Raji (cell line): Measurements from ENCODE around the gene BIN1.

Source experiments
- POLR2A ChIP-seq: IDR thresholded peaks from 2 replicates; pipeline ENCODE4 v1.6.1; 2011; ENCODE audit warnings: low read depth, low read length, control low read depth; ENCODE audit not compliant: insufficient read depth

Gene BIN1

GRCh38 chr2:127048969-127049897 lies 57.7 kb downstream of the BIN1 start:
- no peak for TF ChIP-seq POLR2A

DNA sequence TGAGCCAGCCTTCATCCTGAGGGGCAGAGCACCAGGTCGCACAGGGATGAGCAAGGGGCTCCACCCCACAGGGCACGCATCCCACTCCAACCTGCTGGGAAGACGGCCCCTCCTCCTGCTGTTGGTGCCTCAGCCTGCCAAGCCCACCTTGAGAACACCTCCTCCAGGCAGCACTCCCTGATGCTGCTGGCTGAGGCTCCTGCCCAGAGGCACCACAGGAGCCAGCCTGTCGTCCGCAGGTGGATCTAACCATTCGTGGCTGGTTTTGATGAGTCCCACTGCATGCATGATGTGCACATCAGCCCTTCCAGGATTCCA lies 58.4 kb downstream of the BIN1 start:
- TF ChIP-seq POLR2A = no peak

GRCh38 chr2:127047716-127048617 lies 59.0 kb downstream of the BIN1 start:
- TF ChIP-seq POLR2A = no peak

- TF ChIP-seq POLR2A = no peak
Measured at GRCh38 chr2:127047054-127047453, 59.9 kb downstream of the BIN1 start.

- TF ChIP-seq POLR2A = no peak
Measured at GRCh38 chr2:127046579-127046978, 60.4 kb downstream of the BIN1 start.

GRCh38 chr2:127045792-127046501 lies 61.0 kb downstream of the BIN1 start:
- TF ChIP-seq POLR2A = no peak

GRCh38 chr2:127044977-127045661 lies 61.8 kb downstream of the BIN1 start:
- no peak for TF ChIP-seq POLR2A

GRCh38 chr2:127044165-127044718 lies 62.7 kb downstream of the BIN1 start:
- no peak for TF ChIP-seq POLR2A

- TF ChIP-seq POLR2A = no peak
Measured at GRCh38 chr2:127043367-127044164, 63.4 kb downstream of the BIN1 start.

- TF ChIP-seq POLR2A = no peak
Measured at GRCh38 chr2:127041259-127041970, 65.5 kb downstream of the BIN1 start.

GRCh38 chr2:127040169-127040568 lies 66.8 kb downstream of the BIN1 start:
- no peak for TF ChIP-seq POLR2A

DNA sequence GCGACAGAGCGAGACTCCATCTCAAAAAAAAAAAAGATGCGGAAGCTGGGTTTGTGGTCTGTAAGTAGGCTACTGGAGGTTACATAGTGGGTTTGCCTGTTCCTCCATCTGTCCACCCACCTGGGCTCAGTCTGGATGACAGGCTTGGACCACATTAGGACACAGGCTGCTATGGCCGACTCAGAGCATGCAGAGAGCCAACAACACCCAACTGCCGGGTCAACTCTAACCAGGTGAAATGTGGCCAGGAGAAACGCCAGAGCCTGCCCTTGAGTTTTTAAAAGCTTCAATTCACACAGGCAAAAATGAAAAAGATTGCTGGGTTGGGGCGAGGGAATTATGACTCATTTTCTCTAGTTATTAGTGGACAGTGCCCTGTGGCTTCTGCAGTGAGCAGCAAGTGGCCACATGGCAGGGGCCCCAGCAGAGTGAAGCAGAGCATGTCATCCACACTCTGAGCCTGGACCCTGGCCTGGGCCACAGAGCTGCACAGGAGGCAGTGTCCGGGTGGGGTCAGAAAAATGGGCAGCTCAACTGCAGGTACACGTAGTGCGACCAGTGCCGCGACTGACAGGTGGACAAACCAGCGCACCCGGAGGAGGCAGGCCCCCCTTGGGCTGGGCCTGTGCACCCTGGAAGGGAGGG lies 67.4 kb downstream of the BIN1 start:
- TF ChIP-seq POLR2A = no peak

- no peak for TF ChIP-seq POLR2A
Measured at GRCh38 chr2:127037476-127037875, 69.5 kb downstream of the BIN1 start.
